ENCODE measurements around the gene RITA1.
"Not testable (repeated sequence)": the region's sequence is repeated elsewhere in the genome, so short reads cannot be mapped to it uniquely, and the experiment has no call there.

The RITA1 gene

DNA sequence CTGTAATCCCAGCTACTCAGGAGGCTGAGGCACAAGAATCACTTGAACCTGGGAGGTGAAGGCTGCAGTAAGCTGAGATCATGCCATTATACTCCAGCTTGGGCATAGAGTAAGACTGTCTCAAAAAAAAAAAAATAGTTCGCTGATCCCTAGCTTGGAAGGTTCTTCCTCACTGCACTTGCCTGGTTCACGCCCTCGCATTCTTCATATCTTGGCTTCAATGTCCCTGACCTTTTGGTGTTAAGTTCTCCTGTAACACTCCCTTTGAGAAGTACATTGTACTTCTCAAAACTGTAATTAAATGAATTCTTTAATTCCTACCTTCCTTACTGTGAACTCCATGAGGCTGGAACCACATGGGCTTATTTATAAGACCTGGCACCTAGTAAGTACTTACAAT, 19.3 kb downstream of the RITA1 start:
- DNase-seq, result no peak

DNA sequence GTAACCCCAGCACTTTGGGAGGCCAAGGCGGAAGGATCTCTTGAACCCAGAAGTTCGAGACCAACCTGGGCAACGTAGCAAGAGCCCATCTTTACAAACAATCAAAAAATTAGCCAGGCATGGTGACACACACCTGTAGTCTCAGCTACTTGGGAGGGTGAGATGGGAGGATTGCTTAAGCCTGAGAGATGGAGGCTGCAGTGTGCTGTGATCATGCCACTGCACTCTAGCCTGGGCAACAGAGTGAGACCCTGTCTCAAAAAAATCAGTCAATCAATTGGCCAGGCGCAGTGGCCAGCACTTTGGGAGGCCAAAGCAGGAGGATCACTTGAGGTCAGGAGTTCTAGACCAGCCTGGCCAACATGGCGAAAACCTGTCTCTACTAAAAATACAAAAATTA, 21.3 kb downstream of the RITA1 start:
- not testable (repeated sequence) for DNase-seq

DNA sequence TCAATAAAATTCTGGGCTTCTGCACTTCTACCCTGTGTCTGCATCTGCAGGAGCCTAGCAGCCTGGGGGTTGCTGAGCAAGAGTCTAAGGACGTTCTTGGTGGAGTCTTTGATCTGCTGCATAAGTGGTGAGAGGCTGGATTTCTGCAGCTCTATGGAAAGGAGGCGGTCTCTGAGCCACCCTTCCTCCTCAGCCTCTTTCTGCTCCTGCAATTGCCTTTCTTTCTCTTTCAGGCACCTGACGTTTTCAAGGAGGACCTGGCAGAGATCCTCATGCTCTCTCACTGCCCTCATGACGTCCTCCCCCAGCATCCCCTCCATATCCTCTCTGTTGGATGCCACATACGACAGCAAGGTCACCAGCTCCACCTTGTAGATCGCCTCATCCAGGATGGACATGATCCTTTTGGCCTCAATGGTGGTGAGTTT, 22.1 kb downstream of the RITA1 start:
- DNase-seq, result peak in 2 of 5 donors; percentile 7 to 38

DNA sequence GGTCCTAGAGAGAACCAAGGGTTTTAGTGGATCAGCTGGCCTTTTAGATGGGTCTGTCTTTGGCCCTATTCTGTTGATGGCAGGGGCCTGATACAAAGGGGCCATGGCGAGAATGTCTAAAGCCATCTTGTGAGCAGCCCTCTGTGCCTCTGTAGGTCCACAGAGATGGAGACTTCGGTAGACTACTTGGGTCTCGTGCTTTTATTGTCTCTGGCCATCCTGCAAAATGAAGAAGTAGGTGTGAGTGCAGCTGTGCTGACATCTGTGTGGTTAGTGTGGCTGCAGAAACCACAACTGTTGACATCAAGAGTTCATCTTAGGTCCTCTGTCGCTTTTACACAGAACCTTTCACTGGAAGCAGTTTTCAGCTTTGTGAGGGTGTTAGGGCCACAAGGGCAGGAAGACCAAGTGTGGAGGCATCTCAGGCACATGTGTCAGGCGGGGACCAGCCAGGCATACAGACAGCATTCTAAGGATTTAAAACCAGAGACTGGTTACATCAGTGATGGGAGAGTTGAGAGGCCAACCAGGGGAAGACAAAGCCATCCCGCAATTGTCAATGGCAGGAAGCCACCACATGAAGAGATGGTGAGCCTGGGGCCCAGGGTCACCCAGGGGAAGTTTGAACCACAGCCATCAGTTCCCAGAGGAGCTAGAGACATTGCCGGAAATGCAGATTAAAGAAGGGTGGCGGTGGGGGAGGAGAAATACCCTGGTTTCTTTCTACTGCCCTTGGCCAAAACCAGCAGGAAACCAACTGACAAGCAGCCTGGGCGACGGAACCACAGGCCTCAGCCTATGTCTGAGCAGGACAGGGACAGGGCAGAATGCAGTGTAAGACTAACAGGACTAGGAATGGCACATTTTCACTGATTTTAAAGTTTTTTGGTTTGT, 22.8 kb downstream of the RITA1 start:
- DNase-seq, result peak; percentile 15 to 91 (median 48)

DNA sequence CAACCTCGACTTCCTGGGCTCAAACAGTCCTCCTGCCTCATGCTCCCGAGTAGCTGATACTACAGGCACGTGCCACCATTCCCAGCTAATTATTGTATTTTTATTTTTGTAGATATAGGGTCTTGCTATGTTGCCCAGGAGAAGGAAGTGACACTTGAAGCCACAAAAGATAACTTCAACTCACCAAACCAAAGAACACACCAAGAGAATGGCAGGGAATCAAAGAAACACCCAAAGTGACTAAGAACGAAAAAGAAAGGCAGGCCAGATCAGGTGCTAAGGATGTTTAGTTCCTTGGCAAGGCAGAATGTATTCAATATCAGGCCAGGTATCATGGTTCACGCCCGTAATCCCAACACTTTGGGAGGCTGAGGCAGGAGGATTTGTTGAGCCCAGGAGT, 25.6 kb downstream of the RITA1 start:
- DNase-seq, result peak in 1 of 5 donors; percentile 58

DNA sequence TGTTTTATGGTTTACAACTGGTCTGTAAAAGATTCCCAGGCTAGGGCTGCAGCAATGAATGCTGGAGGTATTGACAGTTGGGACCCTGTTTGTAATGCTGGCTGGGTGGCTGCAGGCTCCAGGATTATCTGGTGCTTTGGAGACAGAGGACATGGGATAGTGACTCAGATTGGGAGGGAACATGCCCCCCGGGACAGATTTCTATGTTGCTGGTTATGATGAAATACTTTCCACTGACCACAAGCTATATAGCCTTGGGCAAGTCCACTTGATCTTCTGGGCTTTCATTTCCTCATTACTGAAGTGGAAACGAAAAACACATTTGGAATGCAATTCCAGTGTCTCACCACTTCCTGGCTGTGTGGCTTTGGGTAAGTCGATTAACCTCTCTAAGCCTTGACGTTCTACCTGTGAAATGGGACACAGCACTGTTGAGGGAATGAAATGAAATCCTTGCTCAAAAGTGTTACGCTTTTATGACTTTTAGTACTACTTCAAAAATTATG, 29.4 kb downstream of the RITA1 start:
- DNase-seq, result peak in 1 of 5 donors; percentile 43

DNA sequence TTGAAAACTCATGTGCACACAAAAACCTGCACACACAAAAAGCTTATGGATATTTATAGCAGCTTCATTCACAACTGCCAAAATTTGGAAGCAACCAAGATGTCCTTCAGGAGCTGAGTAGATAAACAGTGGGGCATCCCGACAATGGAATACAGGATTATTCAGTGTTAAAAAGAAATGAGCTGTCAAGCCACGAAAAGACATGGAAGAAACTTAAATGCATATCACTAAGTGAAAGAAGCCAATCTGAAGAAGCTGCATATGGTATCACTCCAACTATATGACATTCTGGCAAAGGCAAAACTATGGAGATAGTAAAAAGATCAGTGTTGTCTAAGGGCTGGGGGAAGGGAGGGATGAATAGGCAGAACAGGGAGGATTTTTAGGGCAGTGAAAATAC, 30.5 kb downstream of the RITA1 start:
- DNase-seq, result no peak

DNA sequence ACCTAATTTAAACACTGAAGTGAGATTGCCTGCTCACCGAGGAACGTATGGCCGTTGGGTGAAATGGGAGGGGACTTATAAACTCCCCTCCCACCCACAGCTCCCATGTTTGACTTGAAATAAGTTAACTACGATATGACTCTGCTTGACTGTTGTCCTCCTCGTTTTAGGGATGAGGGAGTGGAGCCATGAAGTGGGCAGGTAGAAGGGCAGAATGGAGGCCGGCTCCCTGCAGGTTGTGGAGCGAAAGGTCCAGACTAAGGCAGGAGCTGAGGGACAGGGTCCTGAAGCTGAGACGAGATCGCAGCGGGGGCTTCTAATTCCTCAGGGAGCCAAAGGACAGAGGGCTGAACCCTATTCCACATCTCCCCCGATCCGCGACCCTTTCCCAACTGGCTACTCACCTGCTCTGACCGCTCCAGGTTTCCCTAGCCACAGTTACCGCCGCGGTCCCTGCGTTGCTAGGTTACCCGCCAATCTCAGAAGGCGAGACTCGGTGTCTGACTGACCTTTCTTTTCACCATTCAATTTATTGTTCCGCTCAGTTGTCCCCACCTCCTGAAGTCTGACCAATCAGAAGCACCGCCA, 35.2 kb downstream of the RITA1 start:
- DNase-seq, result peak in 1 of 5 donors; percentile 13

DNA sequence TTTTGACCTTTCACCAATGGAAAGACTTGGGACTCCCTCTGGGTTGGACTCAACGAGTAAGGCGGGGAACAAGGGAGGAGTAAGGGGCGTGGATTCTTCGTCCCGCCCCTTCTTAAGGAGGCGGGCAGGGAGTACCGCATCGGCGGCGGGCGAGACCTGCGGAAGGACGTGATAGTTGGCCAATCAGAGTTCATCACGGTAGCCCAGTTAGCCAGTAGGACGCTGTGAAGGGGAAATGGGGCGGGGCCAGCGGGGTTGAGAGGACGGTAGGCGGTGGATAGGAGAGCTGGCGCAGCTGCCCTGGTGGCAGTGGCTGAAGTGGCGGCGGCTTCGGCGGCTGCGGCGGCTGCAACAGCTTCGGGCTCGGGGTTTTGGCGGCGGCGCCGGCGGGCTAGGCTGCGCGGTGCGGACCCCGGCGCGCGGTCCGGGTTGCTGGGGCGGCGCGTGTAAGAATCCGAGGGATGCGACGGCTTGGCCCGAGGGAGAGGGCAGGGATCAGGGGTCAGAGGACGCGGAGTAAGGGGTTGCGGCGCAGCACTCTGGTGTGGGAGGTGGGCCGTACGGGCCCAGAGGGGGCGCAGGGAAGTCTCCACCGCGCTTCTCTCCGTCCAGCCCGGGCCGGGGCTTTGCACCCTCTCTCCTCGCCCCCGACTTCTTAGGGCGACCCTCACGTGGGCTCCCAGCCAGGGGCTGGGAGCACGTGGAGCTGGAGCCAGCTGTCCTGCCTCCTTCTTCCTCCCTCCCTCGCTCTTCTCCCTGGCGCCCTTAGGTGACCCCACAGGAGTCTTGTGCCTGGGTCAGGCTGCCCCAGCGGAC, 35.9 kb downstream of the RITA1 start, which contains the start of gene TPCN1:
TPCN1 (plus strand) TSS at position 284 of the 816 bp plus-strand sequence. CDS start 5,389 bp downstream, outside the sequence.
- DNase-seq, result peak; percentile 98 to 100 (median 99)

DNA sequence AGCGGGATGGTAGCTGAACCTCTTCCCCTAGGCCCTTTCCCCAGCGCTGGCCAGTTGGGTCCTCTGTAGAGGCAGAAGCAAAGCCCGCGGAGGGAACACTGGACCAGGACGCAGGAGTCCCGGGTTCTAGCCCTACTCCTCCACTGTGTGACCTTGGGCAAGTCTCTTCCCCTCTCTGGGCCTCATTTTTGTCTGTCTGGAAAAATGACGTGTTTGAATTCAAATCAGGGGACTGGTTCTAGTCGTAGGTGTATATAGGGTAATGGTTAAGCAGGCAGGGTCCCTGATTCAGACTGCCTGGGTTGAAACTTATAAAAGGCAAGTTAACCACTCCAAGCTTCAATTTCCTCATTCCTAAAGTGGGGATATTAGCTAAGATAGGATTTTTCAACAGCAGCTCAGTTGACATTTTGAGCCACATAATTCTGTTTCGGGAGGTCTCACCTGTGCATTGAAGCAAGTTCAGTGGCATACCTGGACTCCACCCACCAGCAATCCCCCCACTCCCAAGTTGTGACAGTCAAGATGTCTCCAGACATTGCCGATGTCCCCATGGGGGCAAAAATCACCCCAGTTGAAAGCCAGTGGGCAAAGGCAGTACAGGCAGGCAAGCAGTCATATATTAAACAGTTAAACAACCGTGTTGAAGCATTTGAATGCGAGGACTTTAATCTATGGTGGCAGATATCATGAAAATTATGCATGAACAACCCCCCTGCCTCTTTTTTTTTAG, 36.6 kb downstream of the RITA1 start:
- peak in 2 of 5 donors; percentile 4 to 30 for DNase-seq

DNA sequence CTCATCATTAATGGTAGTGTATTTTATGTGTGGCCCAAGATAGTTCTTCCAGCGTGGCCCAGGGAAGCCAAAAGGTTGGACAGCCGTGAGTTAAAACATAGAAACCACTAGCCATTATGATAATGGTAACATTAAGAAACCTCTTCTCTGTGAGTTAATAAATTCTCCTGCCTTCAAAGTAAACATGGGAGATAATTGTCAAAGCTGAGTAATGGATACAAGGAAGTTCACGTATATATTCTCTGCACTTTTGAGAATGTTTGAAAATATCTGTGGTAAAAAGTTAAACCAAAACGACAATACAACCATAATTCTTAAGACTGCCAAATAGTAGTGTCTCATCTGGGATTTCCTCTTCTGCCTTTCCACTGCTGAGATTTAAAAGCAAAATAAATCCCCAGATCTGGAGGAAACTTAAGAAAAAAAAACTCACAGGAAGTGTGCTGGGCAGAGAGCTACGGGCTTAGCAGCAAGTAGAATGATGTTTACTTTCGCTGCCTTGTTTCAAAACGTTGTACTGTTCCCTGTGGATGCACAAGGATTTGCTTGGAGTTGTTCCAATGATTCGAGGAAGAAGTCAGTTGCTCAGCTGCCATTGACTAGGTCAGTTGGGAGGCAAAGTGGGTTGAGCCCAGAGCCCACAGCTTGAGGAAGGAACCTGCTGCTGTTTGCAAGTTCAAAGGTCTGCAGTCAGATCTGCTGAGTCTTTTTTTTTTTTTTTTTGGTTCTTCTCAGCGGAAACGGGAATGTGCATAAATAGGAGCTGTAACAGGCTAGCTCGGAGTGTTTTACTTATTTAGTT, 37.4 kb downstream of the RITA1 start:
- DNase-seq, result peak in 1 of 5 donors; percentile 19

DNA sequence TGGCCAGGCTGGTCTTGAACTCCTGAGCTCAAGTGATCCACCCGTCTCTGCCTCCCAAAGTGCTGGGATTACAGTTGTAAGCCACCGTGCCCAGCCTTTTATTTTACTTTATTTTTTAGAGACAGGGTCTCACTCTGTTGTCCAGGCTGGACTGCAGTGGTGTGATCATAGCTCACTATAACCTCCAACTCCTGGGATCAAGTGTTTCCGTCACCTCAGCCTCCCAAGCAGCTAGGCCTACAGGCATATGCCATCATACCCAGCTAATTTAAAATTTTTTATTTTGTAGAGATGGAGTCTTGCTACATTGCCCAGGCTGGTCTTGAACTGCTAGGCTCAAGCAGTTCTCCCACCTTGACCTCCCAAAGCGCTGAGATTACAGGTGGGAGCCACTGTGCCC, 39.4 kb downstream of the RITA1 start:
- DNase-seq, result no peak

DNA sequence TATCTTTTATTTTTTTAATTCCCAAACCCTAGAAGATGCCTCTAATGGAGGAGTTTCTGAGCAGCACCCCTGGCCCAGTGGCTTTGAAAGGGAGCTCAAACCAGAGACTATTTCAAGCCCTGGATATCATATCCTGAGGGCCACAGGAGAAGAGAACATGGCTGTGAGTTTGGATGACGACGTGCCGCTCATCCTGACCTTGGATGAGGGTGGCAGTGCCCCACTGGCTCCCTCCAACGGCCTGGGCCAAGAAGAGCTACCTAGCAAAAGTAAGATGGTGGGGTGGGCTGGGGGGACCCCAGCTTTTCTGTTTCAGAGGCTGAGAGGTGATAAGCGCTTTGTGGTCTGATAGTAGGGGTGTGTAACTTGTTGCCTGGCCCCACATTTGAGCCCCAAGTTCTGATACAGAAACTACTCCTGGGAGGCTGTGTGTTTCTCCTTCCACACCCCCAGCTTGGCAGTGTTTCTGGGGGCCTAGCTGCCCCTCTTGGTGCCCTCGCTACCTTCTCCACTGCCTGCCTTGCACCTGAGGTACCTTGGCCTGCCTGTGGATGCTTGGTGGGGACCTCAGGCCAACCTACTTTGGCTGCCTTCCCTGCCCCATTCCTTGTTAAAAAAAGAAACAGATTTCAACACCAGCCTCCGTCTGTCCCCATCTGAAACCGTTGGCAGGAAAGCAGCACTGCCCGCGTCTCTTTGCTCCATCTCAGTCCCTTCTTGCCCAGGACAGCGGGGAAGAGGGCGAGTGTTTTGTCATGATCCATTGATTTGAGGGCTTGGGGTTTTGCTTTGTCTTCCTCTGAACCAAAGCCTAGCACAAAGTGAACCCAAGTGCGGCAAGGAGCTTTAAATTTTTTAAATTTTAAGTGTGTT, 41.4 kb downstream of the RITA1 start:
- no peak for DNase-seq

DNA sequence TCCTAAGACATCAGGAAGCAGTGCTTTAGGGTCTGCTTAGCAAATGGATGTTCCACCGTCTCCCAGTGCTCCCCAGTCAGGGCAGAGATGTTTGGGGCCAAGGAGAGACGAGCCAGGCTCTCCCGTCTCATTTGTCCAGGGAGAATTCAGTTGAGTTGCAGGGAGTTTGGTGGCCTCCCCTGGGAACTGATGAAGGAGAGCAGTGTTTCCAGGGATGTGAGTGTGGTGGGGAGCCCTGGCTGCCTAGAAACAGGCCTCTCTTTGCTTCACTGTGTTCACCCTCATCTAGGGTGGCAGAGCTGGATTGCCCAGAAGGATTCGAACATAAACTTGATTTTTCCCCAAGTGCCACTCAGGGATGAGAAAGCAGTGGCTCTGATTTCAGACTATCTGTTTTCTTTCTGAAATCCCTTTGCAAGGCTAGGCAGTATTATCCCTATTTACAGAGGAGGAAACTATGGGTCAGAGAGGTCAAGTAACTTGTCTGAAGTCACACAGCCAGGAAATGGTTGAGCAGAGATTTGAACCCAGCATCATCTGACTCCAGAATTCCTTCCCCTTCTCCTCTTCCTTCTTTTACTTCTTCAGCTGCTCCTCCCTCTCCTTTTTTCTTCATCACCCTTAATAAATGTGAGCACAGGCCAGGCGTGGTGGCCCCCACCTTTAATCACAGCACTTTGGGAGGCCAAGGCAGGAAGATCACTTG, 42.3 kb downstream of the RITA1 start:
- DNase-seq, result no peak

DNA sequence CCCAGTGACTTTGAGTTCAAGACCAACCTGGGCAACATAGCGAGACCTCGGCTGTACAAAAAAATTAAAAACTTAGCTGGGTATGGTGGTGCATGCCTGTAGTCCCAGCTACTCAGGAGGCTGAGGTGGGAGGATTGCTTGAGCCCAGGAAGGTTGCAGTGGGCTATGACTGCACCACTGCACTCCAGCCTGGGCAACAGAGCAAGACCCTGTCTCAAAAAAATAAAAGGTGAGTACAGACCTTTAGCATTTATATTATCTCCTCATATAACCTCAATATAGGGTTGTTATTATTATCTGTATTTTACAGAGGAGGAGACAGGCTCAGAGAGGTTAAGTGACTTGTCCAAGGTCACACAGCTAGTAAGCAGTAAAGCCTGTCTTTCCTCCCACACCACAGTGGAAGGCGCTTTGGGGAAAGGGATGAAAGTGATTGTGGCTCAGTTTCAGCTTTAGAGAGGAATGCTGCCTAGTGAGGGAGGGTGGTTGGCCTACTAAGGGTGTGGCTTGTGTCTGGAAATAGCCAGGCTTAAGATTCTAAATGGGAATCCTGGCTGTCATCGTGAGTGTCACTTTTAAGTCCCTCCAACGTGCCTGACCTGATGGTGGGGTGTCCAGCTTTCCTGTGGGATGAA, 43.0 kb downstream of the RITA1 start:
- no peak for DNase-seq

DNA sequence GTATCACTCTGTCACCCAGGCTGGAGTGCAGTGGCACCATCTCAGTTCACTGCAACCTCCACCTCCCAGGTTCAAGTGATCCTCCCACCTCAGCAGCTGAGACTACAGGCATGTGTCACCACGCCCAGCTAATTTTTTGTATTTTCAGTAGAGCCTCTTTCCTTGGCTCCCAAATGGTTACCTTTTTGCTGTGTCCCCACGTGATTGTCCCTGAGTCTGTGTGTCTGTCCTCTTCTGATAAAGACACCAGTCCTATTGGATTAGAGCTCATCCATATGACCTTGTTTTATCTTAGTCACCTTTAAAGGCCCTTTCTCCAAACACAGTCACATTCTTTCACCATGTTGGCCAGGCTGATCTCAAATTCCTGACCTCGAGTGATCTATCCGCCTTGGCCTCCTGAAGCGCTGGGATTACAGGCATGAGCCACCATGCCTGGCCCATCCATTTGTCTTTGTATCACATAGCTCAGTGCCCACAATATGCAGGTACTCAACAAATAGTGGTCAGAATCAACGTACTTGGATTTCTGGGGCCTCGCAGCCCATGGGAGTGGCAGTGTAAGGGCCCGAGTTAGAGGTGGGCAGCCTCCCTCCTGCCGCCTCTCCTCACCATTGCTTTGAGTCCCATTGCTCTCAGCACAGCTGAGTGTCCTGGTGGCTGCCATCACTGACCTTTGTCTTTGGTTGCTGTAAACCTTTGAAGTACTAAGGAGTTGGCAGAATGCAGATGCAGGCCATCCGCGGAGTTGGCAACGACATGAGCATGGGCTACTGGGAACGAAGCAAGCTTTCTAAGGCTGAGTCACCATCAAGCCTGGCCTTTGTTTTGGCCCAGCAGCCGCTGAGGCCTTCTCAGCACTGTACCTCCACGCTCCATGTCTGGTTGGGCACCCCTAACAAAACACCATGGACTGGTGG, 45.1 kb downstream of the RITA1 start:
- no peak for DNase-seq

DNA sequence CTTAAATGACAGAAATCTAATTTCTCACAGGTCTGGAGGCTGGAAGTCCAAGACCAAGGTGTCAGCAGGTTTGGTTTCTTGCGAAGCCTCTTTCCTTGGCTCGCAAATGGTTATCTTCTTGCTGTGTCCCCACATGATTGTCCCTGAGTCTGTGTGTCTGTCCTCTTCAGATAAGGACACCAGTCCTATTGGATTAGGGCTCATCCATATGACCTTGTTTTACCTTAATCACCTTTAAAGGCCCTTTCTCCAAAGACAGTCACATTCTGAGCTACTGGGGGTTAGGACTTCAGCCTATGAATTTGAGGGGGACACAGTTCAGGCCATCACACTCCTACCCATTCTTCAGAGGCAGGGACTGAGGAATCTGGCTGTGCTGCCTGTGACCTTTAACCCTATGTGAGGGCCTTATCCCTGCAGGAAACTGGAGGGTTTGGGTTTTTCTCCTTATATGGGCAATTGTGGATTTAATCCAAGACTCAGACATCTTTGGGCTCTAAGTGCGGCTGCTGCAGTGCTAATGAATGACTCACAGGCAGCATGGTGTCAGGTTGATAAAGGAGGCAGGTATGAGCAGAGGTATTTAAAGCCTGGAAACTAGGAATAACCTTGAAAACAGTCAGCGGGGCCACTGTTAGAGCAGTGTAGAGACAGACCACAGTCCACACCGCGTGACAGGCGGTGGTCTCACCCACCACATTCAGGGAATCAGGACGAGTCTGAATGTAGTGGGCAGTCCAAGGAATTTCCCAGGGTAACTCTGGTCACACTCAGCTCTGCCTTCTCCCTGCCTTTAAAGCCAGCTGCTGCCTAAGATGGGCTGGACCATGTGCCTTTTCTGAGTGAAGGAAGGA, 45.9 kb downstream of the RITA1 start:
- no peak for DNase-seq
